Ramos (cell line): Measurements from ENCODE around the gene PI16.
"Not testable (repeated sequence)": the region's sequence is repeated elsewhere in the genome, so short reads cannot be mapped to it uniquely, and the experiment has no call there.

Experiments used
- in situ Hi-C: fragments of 300-500 bp; cut with MboI; formaldehyde crosslinking; loops from one replicate; pipeline ENCODE4 v1.14.3; 2022; ENCODE audit warnings: low sequenced_read_pairs; ENCODE audit not compliant: unreplicated experiment

The PI16 gene

DNA sequence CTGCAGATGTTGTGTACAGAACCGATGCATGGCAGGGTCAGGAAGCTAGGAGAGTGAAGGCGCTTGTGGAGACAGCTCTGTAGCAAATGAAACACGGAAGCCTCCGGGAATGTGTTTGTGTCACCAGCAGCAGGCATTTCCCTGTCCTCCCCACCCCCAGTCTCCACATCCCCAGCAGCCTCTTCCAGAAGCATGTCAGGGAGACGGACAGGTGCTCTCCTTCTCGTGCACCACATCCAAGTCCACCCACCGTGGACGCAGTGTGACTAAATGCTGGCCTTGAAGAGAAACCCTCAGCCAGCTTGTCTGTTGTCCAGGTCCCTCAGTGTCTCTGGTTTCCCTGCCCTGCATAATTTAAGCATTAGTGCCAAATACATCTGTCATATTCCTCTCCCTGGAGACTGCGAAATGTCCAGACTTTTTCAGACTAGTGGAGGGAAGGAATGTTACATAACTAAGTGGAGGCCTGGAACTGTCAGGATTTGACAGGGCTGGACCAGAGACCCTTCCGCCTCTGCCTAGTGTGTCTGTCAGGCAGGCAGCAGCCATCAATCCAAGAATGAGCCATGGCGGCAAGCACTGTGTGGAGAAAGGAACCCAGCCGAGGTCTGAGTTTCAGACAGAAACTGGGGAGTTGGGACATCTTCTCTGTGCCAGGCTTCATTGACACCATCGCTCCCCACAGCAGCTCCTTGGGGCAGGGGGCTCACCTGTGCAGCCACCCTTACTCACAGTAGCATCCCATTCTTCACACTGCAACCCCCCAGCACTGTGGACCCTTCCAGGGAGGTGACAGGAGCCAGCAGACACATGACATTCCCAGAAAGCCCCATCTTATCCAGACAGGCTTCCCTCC is 26.6 kb upstream of the PI16 start:
- in situ Hi-C loops: no loop called here

DNA sequence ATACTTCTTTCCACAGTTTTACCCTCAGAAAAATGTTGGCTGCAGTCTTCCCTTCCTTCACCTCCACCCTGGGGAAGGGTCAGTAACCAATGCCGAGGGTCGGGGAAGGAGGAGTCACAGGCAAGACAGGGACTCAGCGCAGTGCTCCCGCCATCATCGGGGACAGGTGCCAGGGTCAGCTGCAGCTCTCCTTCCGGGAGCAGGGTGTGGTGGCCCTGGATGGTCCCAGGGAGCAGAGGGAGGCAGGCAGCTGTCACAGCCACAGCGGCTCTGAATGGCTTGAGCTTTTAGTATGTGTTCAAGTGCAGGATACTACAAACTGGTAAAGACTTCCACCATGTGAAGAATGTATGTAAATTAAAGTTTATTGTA is 26.0 kb upstream of the PI16 start:
- in situ Hi-C loops: no loop called here

DNA sequence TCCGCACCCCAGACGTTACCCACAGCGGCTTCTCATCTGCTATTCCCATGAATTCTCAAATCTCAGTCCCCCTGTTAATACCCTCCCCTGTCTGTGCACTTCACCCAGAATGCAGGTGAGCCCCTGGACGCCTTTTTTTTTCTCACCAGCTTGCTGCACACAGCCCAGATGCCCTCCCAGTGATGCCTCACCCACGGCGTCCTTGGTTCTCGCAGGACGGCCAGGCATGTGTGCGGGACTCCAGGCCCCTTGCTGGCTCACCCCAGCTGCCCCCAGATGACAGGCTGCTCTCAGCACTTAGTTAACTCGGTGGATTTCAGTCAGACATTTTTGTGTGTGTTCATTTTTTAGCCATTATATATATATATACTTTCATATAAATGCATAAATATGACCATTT is 25.4 kb upstream of the PI16 start:
- in situ Hi-C loops: no loop called here

DNA sequence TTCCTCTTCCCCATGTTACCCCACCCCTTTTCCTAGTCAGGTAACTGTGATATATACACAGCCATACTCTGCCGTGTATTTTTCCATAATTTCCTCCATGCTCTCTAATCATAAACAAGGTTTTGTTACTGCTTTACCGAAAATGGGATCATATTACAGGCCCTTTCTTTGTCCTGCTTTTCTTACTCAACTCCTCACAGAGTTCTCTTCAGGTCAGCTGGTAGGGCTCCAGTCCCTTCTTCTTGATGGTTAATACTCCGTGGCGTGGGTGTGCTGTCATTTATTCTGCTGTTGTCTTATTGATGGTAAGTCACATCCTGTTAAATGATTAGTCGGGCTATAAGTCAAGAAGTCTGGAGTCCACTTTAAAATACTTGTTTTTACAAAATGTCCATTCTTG is 24.9 kb upstream of the PI16 start:
- in situ Hi-C loops: no loop called here

DNA sequence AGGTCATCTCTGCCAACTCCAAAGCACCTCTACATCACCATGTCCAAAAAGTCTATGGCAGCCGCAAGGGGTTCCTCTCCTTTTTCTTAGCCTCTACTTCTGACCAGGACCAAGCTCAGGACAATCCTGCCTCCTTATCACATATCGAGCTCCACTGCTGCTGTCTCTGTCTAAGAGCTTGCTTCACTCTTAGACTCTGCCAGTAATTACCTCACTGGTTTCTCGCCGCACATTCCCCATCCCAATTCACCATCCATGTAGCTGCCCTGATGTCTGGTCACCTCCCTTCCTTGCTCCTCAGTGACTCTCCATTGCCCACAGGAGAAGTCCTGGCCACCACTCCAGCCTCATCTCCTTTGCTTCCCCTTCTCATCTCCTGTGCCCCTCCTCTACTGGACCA is 24.1 kb upstream of the PI16 start:
- in situ Hi-C loops: no loop called here

DNA sequence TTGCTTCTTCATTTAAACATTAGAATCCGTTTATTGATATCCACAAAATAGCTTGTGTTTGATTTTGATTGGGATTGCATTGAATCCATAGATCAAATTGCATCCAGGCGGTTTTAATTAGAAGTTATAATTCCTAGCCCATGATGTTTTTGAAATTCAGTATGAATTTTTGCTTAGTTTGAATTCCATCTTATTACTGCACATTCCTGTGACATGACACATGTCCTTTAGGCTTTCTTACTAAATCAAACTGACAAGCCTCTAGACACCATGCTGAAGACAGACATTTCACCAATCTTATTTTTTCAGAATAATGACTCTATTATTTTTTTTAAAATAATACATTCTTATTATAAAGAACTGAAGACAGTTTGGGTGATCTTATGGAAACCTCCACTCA is 21.4 kb upstream of the PI16 start:
- in situ Hi-C loops: no loop called here

DNA sequence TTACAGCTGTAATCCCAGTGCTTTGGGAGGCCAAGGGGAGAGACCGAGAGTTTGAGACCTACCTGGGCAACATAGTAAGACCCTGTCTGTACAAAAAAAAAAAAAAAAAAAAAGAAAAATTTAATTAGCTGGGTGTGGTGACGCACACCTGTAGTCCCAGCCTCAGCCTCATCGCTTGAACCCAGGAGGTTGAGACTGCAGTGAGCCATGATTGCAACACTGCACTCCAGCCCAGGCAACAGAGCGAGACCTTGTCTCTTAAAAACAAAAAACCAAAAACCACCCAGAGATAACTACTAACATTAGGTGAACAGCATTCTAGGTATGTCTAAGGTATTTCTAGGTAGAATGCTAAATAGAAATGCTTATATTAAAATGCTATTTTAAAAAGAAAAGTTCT is 21.0 kb upstream of the PI16 start:
- in situ Hi-C loops: no loop called here

DNA sequence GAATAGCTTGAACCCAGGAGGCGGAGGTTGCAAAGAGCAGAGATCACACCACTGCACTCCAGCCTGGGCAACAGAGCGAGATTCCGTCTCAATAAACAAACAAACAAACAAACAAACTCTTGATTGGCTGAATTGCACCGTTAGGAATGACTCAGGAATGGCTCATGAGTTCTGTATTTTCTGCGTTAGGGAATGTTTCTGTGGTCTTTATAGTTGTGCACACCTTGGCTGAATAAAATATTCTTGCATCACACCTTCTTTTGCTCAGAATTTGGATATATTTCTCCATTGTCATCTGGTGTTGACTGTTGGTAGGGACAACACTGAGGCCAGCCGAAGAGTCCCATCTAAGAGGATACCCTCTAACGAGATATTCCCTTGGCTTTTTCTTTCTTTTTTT is 19.6 kb upstream of the PI16 start:
- in situ Hi-C loops: no loop called here

DNA sequence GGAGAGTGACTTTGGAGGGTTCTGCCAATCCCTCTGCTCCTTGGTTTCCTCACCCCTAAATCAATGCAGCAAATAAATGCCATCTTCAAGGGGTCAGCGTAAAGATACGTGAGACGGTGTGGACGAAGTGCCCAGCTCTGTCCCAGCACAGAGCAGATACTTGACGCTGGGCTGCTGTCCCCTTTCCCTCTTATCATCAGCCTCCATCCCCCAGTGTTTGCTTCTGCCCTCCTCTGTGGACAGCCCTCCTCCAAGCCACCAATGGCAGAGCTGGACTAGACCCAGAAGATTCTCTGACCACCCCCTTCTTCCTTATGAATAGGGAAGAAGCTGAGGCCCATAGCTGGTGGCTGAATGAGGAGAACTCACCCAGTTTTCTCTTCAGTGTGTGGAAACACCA is 17.7 kb upstream of the PI16 start:
- in situ Hi-C loops: no loop called here

DNA sequence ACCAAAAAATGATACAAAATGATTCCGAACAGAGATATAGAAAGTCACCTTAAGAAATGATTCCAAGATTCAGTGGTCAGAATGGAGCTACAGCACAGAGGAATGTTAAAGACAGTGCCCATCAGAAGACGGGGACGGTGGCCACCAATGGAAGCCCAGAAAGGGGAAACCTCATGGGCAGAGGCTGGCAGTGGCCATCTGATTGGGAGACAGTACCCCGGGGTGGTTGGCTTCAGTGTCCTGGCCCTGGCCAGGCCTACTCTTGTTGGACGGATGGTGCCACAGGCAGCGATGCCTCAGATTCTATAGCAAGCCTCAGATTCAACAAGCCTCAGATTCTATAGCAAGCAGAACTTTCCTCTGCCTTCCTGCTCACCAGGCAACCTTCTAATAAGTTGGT is 16.6 kb upstream of the PI16 start:
- in situ Hi-C loops: no loop called here

DNA sequence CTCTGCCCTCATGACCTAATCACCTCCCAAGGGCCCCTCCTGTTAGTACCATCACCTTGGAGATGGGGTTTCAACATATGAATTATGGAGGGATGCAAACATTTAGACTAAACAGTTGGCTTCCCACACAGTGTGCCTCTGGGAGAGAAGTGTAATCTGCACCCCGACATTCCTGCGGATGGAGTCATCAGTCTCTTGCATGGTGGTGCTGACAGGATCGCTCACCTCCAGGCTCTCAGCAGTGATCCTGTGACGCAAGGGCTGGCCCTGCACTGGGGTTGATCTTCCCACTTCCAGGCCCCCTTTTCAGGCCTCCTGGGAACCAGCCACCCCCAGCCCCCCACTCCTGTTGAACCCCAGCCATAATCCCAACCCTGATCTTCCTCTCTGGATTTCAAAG is 16.0 kb upstream of the PI16 start:
- in situ Hi-C loops: no loop called here

DNA sequence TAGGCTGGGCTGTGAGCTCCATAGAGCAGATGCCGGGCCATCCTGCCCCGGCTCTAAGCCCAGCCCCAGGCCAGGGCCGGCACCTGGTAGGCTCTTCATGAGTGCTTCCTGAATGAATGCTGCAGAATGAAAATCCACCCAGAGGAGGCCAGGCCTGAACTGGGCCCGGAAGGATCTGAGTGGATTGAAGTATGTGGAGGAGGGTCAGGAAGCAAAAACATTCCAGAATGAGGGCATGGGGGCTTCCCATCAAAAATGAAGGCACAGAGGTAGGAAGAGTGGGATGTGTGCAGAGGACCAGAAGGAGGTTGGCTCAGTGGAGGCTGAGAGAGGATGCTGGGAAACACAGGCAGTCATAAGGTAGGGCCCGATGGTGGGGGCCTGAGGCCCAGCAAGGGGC is 15.5 kb upstream of the PI16 start:
- in situ Hi-C loops: not testable (repeated sequence)

DNA sequence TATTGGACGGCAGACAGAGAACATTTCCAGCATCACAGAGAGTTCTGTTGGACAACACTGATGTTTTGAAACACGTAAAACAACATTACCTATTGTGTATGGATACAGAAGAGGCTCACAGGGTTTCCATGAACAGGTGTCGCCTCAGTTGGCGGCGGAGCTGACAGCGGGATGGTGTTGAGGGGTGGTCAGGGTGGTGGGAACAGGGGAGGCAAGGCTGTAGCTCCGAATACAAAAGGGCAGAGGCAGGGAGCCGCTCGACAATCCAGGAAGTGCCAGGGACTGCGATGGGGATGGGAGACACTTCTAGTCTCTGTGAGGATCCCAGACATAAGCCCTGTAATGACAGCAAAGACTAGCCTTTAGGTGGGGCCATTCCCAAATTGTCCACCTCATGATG is 14.5 kb upstream of the PI16 start:
- in situ Hi-C loops: no loop called here

DNA sequence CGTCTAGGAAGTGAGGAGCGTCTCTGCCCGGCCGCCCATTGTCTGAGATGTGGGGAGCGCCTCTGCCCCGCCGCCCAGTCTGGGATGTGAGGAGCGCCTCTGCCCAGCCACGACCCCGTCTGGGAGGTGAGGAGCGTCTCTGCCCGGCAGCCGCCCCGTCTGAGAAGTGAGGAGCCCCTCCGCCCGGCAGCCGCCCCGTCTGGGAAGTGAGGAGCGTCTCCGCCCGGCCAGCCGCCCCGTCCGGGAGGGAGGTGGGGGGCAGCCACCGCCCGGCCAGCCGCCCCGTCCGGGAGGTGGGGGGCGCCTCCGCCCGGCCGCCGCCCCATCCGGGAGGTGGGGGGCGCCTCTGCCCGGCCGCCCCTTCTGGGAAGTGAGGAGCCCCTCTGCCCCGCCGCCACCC is 13.0 kb upstream of the PI16 start:
- in situ Hi-C loops: not testable (repeated sequence)

DNA sequence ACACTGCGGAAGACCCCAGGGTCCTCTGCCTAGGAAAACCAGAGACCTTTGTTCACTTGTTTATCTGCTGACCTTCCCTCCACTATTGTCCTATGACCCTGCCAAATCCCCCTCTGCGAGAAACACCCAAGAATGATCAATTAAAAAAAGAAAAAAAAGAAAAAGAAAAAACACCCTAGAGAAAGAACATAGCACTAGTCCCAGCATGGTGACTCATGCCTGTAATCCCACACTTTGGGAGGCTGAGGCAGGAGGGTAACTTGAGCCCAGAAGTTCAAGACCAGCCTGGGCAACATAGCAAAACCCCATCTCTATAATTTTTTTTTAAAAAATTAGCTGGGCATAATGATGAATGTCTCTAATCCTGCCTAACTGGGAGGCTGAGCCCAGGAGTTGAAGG is 12.2 kb upstream of the PI16 start:
- in situ Hi-C loops: not testable (repeated sequence)

DNA sequence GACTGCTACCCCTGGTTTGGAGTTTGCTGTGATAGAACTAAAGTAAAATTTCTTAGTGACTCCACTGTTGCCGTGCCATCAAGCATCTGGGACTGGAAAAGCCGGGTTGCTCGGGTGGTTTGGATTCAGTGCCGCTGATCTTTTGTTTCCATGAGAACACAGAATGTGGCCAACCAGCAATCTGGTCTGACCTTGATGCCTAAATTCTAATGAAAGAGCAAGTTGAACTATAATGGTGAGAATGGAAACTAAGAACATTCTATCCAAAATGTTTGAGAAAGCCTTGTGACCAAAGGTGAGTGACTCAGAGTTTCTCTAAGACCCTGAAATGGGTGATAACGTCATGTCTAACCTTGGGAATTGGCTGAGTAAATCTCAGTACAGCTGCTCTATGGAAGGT is 9.9 kb upstream of the PI16 start:
- in situ Hi-C loops: no loop called here

DNA sequence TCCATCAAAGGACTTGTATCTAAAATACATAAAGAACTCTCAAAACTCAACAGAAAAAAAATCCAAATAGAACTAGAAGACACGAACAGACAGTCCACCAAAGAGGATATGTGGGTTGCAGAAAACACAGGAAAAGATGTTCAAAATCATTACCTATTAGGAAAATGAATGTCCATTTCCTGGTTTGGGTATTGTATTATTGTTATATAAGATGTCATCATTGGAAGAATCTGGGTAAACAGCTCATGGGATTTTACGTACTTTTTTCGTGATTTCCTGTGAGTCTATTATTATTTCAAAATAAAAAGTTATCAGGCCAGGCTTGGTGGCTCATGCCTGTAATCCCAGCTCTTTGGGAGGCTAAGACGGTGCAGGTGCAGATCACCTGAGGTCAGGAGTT is 9.2 kb upstream of the PI16 start:
- in situ Hi-C loops: no loop called here

DNA sequence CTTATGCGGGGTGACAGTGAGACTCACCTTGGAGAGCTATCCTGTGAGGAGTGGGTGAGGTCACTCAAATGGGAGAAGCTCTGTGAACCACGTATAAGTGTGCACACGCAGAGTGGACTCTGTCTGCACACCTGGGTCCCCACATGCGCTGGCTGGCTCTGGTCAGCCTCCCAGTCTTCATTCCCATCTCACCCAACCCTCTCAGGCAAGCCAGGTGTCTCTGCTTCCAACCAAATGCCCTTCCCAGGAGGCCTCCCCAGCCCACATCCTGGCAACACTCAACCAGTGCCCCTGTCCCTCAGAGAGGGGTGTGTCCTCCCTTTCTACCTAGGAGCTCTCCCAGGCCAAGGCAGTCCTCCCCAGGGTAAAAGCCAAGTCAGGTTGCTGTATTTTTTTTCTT is 8.0 kb upstream of the PI16 start:
- in situ Hi-C loops: no loop called here

DNA sequence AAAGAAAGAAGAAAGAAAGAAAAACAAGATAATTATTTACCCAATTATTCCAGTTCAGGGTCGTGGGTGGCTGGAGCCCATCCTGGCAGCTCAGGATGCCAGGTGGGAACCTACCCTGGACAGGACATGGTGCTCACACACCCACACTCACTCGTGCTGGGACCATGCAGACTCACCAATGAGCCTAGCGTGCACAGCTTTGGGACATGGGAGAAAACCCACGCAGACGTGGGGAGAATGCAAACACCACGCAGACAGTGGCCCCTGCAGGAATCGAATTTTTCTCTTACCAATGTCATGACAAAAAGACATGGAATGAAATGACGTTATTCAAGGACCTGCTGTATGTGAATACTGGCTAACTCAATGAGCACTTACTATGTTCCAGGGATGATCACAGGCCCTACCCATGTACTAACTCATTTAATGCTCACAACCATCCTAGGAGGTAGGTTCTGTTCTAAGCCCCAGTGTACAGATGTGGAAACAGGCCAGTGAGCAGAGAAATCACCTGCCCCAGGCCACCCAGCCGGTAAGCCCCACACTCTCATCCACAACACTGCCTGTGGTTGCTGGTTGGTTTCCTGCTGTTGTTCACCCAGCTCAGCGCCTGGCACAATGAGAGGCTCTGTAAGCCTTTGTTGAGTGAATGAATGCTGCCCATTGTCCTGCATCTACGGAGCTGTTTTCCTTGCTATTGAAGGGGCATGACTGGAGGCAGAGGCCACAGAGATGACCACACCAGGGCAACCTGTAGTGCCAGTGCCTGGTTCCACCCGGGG is 6.8 kb upstream of the PI16 start:
- in situ Hi-C loops: no loop called here

DNA sequence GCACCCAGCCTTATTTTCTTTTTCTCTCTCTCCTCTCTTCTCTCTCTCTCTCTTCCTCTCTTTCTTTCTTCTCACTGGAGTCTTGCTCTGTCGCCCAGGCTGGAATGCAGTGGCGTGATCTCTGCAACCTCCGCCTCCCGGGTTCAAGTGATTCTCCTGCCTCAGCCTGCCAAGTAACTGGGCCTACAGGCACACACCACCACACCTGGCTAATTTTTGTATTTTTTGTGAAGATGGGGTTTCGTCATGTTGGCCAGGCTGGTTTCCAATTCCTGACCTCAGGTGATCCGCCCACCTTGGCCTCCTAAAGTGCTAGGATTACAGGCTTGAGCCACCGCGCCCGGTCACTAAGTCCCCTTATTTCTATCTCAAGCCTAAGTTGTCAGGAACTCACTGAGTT is 5.5 kb upstream of the PI16 start:
- in situ Hi-C loops: not testable (repeated sequence)

DNA sequence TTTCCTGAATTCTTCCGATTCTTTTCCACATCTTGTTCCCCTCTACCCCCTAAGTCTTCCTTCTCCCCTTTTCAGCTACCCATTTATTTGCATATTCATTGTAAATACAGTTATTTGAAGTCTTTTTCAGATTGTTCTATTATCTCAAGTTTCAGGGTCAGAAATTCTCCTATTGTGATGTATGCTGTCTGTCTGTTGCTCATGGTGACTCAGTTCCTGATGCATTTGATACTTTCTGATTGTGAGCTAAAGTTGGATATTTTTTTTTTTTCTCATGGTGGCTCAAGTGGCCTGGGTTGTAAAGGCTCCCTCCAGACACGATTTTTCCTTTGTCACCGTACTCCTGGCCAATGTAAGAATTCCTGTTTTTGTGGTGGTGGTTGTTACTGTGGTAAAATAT is 4.9 kb upstream of the PI16 start:
- in situ Hi-C loops: no loop called here

DNA sequence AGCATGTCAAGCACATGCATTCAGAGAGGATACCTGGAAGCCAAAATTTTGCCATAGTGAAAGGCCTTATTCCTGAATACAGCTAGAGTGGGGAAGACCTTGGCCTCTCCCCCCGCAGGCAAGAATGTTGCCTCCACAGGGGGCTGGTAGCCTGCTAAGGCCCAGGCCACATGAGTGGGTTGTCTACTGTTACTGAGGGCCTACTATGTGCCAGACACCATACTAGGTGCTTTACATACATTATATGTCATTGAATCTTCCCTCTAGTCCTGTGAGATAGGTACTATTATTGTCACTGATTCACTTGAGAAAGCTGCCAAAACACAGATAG is 642 bp upstream of the PI16 start:
- in situ Hi-C loops: no loop called here
